ENCODE results near the gene ZNF18.
"Not testable (repeated sequence)": the region's sequence is repeated elsewhere in the genome, so short reads cannot be mapped to it uniquely, and the experiment has no call there.

ZNF18 gene

DNA sequence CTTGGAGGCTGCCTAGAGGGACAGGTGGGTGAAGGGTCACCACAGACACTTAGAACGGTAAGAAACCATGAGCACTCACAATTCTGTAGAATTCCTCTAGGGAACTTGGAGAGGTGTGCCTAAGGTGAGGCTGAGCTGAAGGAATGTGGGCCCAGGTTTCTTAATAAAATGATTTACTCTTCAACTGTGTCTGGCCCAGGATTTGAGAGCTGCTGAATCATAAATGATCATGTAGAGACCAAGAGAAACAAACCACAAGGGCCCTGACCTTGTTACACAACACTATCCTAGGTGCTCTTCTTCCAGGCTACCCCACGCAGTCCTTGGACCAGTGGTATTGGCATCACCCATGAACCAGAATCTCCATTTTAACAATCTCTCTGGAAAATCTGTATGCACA, 27.7 kb downstream of the ZNF18 start:
- Histone ChIP-seq H3K27ac (no peak overlapping the region), H3K4me3 (no peak overlapping the region)
- TF ChIP-seq CTCF (IDR thresholded peaks at IDR 0.05): no peak
- DNase-seq (ENCODE audit: low spot score): no peak

GRCh38 chr17:11954936-11955335, 42.3 kb downstream of the ZNF18 start:
- TF ChIP-seq CTCF (IDR thresholded peaks at IDR 0.05): no peak
- no peak for DNase-seq (ENCODE audit: low spot score)
- no peak overlapping the region for H3K4me3 ChIP-seq
- H3K27ac ChIP-seq: no peak overlapping the region

DNA sequence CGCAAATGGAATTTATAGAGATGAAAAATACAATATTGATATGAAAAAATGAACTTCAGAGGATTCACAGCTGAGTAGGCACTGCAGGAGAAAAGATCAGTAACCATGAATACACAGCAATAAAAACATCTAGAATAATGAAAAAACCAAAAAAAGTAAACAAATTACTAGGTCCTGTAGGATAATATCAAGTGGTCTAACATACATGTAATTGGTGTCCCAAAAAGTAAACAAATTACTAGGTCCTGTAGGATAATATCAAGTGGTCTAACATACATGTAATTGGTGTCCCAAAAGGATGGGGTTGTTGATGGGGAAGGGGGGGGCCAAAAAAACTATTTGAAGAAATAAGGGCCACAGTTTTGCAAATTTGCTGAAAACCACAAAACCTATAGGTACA, 43.4 kb downstream of the ZNF18 start:
- no peak for TF ChIP-seq CTCF (IDR thresholded peaks at IDR 0.05)
- DNase-seq (ENCODE audit: low spot score): no peak
- no peak overlapping the region for H3K4me3 ChIP-seq
- no peak overlapping the region for H3K27ac ChIP-seq

- no peak overlapping the region for H3K4me3 ChIP-seq
- DNase-seq (ENCODE audit: low spot score): no peak
- no peak overlapping the region for H3K27ac ChIP-seq
- TF ChIP-seq CTCF (IDR thresholded peaks at IDR 0.05): no peak
Observed at GRCh38 chr17:11952610-11953009, 44.7 kb downstream of the ZNF18 start.

DNA sequence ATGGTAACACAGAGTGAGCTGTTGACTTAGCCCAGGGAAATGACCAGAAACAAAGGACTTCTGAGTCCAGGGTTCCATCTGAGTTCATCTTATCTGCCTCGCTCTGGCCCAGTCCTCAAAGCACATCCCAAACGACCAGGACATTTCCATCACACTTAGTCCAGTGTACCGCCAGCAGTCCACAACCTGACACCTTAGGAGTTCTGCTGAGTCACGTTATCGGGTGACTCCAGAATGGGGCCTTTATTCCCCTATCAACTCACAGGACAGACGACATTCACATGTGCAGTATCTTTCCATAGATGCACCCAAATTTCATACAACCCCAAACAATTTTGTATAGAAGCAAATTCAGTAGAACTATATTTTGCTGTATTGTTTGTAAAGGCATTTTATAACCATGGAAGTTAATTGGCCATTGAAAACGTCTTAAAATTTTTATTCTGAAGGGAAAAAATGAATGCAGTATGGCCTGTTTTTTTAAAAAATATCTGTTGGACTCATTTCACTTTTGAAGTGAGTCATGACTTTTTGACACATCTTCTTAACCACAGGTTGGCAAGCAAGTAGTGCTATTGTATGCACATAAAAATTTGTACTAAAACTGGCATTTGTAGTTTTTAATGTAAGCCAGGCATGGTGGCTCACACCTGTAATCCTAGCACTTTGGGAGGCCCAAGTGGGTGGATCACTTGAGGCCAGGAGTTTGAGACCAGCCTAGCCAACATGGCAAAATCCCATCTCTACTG, 46.3 kb downstream of the ZNF18 start:
- no peak for DNase-seq (ENCODE audit: low spot score)
- H3K27ac ChIP-seq: no peak overlapping the region
- H3K4me3 ChIP-seq: no peak overlapping the region
- no peak for TF ChIP-seq CTCF (IDR thresholded peaks at IDR 0.05)

- not testable (repeated sequence) for H3K4me3 ChIP-seq; DNase-seq (ENCODE audit: low spot score); H3K27ac ChIP-seq
Observed at GRCh38 chr17:11949571-11949970, 47.7 kb downstream of the ZNF18 start.

- DNase-seq (ENCODE audit: low spot score): no peak
- no peak for TF ChIP-seq CTCF (IDR thresholded peaks at IDR 0.05)
- Histone ChIP-seq H3K27ac (no peak overlapping the region), H3K4me3 (peak overlapping the region; percentile 13)
Observed at GRCh38 chr17:11948789-11949188, 48.5 kb downstream of the ZNF18 start.
